ENCODE measurements around the gene PVALEF.

- TF ChIP-seq MAX (IDR thresholded peaks at IDR 0.05) (no peak), ZBTB7A (IDR thresholded peaks at IDR 0.05; ENCODE audit: low read depth) (no peak), TCF12 (IDR thresholded peaks at IDR 0.05; ENCODE audit: low read depth) (no peak), NFIC (IDR thresholded peaks at IDR 0.05) (no peak), YY1 (IDR thresholded peaks at IDR 0.05; ENCODE audit: low read depth) (no peak), RAD21 (IDR thresholded peaks at IDR 0.05; ENCODE audit: low read depth) (no peak), EGR1 (IDR thresholded peaks at IDR 0.05) (no peak)
Measured at GRCh38 chr17:81189016-81189415, 23.7 kb downstream of the PVALEF start.

All from Ishikawa (cell line).